GM18867 (cell line): Measurements from ENCODE around the gene ATP8B4.

Source experiments
- ATAC-seq: cut with Tn5 transposase; IDR thresholded peaks from one replicate; pipeline ENCODE4 v1.9.1; 2021; ENCODE audit warnings: mild to moderate bottlenecking, moderate library complexity; ENCODE audit not compliant: unreplicated experiment

Gene ATP8B4

GRCh38 chr15:50024281-50024680 is 94.8 kb downstream of the ATP8B4 start:
- ATAC-seq = no peak

GRCh38 chr15:50018491-50018890 is 100.5 kb downstream of the ATP8B4 start:
- ATAC-seq = no peak

GRCh38 chr15:50017522-50017921 is 101.5 kb downstream of the ATP8B4 start:
- no peak for ATAC-seq

GRCh38 chr15:50016951-50017350 is 102.1 kb downstream of the ATP8B4 start:
- ATAC-seq = no peak

GRCh38 chr15:50012790-50013189 is 106.2 kb downstream of the ATP8B4 start:
- ATAC-seq = no peak

- ATAC-seq = peak; percentile 68
These were observed 109.4 kb downstream of the ATP8B4 start for GRCh38 chr15:50009634-50010033.

- ATAC-seq = peak; percentile 100
These were observed 115.2 kb downstream of the ATP8B4 start for GRCh38 chr15:50003786-50004334.

- no peak for ATAC-seq
These were observed 127.4 kb downstream of the ATP8B4 start for GRCh38 chr15:49991587-49991986.

- ATAC-seq = no peak
These were observed 128.0 kb downstream of the ATP8B4 start for GRCh38 chr15:49990835-49991545.

- no peak for ATAC-seq
These were observed 129.5 kb downstream of the ATP8B4 start for GRCh38 chr15:49989498-49989897.

- ATAC-seq = no peak
These were observed 130.3 kb downstream of the ATP8B4 start for GRCh38 chr15:49988766-49989165.

GRCh38 chr15:49987896-49988295 is 131.1 kb downstream of the ATP8B4 start:
- no peak for ATAC-seq

GRCh38 chr15:49987198-49987785 is 131.7 kb downstream of the ATP8B4 start:
- ATAC-seq = no peak

- ATAC-seq = no peak
These were observed 132.7 kb downstream of the ATP8B4 start for GRCh38 chr15:49986326-49986725.

GRCh38 chr15:49985463-49985862 is 133.6 kb downstream of the ATP8B4 start:
- no peak for ATAC-seq

- ATAC-seq = no peak
These were observed 134.6 kb downstream of the ATP8B4 start for GRCh38 chr15:49984436-49984835.

- ATAC-seq = no peak
These were observed 136.4 kb downstream of the ATP8B4 start for GRCh38 chr15:49982584-49982983.

- ATAC-seq = peak; percentile 65
These were observed 139.2 kb downstream of the ATP8B4 start for GRCh38 chr15:49979705-49980382.

GRCh38 chr15:49978121-49978520 is 140.9 kb downstream of the ATP8B4 start:
- ATAC-seq = no peak

GRCh38 chr15:49977306-49977705 is 141.7 kb downstream of the ATP8B4 start:
- no peak for ATAC-seq

GRCh38 chr15:49964551-49964950 is 154.5 kb downstream of the ATP8B4 start:
- no peak for ATAC-seq

GRCh38 chr15:49964061-49964460 is 155.0 kb downstream of the ATP8B4 start:
- no peak for ATAC-seq
